DOHH2 (cell line): ENCODE results near the gene NKX1-2.

Source experiments
- CTCF ChIP-seq: fragments of 200-600 bp; sonication (generic); IDR thresholded peaks from one replicate; pipeline ENCODE4 v1.5.1; 2014; ENCODE audit warnings: antibody characterized with exemption, mild to moderate bottlenecking, low read depth, low read length; ENCODE audit not compliant: poor library complexity, severe bottlenecking
- EZH2phosphoT487 ChIP-seq: fragments of 200-600 bp; sonication (generic); IDR thresholded peaks from 2 replicates; pipeline ENCODE4 v1.6.1; 2017; ENCODE audit warnings: borderline replicate concordance, mild to moderate bottlenecking, antibody characterized with exemption, low read length, moderate library complexity, mixed read lengths

DNA sequence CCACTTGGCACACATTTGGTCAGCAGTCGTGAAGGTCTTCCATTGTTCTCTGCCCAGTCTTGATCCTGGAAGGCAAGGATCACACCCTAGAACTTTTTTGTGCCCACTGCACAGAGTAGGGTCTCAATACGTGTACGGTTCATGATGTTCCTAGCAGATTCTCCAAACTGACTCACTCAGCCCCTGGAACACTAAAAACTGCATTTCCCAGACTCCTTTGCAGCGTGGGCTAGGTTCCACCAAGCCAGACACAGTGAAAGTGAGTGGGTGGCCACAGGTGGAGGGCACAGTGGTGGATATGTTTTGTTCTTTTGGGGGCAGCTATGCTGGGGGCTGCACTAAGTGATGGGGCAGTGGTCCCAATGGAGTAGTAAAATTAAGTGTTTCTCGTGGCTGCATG is 10.3 kb upstream of the NKX1-2 start:
- TF ChIP-seq CTCF (no peak), EZH2phosphoT487 (no peak)
